ENCODE measurements around the gene SYNDIG1L.
A peak's percentile ranks its signal among the peaks of the same experiment; 100 is the strongest.

Gene SYNDIG1L

DNA sequence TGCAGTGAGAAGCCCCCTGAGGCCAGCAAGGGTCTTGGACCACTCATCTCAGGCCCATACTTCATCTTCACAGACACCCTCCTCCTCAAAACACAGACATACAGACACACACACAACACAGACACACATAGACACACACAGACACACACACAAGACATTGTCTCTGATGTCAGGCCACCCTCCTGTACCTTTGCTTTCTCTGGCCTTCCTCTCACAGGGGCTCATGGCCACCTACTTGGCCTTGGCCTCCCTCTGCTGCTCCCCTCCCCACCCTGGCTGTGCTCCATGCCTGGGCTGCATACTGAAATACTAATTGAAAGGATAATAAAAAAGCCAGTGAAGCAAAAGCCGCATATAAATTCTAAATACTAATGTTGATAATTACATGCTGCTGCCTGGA is 1.6 kb upstream of the SYNDIG1L start:
- DNase-seq, result no peak

DNA sequence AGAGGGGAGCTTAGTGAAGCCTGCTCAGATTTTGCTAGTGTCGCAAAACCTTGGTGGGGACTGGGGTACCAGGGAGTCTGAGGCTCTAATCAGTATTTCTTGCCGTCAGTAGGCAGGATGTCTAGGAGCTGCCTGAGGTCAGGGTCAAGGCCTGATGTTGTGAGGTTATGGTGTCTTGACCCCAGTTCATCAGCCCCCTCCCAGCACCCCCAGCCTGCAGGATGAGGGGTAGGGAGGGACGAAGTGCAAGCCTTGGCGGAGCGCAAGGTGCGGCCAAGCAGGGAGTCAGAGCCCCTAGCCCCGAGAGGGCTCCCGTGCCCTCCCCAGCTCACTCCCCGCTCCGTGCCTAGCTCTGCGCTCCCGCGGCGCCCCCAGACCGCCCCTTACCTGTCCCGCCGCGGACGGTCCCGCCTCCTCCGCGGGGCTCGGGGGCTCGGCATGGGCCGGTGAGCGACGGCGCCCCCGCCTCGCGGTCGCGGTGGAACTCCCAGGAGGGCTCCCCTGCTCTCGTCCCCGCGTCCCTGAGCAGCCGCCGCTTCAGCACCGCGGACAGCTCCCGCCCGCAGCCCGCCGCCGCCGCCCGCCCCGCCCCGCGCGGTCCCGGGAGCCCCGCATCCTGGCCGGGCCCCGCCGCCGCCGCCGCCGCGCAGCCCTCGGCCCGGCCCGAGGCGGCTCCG is 347 bp downstream of the SYNDIG1L start:
- DNase-seq, result peak in 1 of 2 donors; percentile 41

DNA sequence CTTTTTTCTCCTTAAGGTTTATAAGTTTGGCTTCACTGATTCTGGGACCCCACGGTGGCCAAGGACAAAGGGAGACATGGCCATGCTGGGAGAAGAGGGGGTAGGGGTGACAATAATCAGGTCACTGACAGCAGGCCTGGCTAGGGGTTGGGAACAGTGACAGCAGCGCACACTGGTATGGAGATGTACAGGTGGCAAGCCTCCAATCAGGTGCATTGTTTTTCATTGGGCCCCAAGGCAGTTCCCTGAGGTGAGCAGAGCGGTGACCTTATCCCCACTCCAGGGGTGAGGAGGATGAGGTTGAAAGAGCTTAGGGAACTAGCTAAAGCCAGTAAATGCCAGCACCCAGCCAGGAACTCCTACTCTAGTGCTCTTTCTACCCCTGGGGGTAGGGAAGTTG is 1.4 kb downstream of the SYNDIG1L start:
- DNase-seq, result no peak

DNA sequence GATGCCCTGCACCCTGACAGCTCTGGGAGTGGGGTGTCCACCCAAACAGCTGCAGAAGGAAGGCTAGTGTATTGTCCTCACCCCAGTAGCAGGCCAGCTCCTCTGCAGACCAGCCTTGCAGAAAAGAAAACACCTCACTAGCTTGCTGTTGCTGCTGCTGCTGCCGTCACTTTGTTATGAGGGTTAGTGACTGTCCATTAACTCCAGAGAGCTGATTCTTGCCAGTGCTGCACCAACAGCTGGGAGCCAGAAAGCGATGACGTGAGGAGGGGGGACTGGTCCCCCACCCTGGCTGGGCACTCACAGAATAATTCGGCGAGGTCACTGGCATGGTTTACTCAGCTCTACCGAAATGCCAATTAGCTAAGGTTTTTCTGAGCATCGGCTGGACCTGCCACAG is 2.8 kb downstream of the SYNDIG1L start:
- no peak for DNase-seq

DNA sequence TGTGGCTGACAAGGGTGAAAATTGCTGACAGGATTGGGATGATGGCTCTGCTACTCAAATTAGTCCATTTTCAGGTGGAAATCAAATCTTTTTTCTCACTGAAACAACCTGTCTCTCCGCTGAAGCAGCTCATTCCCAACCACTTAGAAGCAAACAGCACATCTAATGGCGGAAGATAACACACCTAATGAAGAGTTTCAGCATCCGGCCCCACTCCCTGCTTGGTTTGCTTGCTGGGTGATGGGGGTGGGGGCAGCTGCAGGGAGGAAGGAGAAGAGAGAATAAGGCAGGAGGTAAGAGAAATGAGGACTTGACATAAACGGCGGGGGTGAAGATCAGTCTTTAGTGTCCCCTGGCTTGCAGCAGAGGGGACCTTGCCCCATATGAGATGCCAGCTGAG is 4.0 kb downstream of the SYNDIG1L start:
- no peak for DNase-seq

DNA sequence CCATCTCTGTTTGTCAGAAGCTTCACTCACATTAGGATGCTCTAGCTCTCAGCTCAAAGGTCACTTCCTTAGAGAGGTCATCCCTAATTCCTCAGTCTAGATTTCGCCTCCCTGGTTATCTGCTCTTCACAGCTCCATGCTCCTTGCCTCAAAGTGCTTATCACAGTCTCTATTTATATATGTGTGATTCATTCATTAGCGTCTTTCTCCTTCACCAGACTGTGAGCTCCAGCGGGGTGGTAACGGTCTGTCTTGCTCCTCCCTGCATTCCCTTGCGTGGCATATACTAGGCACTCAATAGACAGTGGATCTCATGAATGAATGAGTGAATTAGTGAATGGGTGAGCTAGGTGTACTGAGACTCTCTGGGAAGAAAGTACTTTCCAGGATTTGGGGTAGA is 6.9 kb downstream of the SYNDIG1L start:
- DNase-seq, result no peak

DNA sequence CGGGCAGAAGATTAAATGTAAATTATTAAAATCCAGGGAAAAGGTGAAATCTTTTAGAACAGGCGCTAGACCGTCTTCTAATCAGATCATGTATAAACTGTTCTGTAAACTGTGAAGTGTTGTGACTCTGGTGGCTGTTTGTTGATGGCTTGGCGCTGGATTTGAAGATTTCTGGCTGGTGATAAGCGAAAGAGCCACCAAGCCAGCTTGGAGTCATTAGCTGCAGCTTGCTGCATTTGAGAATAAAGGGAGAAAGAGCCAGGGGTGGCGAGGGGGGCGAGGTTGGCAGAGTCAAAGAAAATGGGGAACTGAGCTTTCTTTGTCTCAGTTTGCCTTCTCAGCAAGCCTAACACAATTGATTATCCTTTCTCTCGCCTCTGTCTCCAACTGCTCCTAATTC is 8.0 kb downstream of the SYNDIG1L start:
- DNase-seq, result no peak

DNA sequence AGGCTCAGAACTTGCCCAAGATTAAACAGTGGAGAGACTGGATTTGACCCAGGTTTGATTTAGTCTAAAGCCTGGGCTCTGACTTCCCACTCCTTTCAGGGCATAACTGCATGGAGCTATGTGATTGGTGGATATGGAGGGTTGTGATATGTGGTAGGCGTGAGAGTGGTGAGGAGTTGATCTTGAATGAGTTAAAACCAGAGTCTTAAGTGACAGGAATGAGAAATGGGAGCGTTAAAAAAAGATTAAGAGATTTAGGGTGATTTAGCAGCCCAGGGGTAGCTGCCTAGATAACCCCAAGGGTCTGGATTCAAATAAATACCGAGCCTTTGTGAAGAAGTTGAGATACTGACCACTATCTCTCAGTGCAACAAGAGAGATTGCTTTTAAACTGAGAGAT is 8.4 kb downstream of the SYNDIG1L start:
- DNase-seq, result no peak

DNA sequence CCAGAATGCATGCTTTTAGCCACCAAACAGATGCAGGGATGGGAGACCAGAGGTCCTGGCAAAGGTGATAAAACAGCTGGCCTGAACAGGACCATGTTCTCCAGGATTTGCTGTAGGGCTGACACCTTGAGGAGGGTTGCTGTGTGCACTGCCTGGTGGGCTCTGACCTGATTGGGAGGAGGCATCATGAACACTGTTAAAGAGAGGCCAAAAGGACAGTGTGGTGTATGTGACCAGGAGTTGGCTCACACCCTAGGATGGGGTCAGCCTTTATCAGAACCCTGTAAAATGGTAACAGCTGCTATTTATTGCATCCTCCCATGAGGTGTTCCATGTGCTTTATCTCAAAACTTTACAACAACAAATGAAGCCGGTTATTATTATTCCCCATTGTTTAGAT is 8.8 kb downstream of the SYNDIG1L start:
- DNase-seq, result no peak

DNA sequence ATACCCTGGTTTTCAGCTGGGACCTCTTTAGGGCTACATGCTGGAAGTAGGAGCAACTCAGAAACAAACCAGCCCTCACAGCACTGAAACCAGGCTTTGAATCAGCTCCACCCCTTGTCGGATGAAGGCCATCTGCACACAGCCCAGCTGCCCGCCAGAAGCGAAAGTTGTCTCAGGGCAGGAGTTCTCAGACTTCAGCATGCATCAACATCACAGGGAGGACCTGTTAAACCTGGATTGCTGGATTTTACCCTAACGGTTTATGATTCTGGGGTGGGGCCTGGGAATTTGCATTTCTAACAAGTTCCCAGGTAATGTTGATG is 10.9 kb downstream of the SYNDIG1L start:
- no peak for DNase-seq

DNA sequence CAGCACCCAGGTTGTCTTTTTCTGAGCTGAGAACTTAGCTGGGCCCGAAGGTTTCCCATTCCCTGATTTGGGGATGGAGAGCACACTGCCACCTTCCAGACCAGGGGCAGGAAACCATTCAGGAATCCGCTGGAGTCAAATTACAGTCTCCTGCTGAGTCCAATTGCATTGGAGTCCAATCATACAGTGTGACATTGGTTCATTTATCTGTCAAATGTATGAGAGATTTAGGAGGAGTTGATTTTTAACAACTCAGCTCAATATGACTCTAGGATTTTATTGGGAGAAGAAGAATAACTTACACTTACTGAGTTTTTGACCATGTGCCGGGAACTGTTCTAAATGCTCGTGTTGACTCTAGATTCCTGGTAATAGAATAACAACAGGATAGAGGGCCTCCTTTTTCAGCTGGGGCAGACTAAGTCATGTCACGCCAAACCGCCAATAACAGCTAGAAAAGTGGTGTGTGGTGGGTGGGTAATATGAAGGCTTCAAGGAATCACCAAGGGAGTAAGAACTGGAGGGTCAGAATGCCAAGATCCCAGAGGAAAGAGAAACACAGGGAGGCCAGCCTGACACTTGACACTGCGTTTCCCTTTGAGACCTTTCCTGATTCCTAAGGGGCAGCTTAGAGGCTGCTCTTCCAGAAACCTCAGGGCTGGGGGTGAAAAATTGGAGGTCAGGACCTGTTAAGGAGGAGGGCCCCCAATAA is 11.5 kb downstream of the SYNDIG1L start:
- DNase-seq, result no peak

DNA sequence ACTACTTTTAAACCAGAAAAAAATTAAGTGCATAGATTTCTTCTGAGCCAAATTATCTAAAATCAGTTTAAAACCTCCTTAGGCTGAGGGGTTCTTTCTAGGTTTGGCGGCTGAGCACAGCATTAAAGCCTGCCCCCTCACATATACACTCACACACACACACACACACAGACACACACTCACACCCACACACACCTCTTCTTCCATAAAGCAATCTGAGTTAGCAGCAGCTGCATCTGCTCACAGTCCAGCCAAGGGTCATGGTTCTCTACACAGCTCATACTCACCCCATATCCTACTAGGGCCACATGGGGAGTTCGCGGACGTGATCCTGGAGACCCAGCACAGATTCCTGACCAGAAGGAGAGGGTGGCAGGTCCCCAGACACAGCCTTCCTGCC is 12.4 kb downstream of the SYNDIG1L start:
- DNase-seq, result no peak

DNA sequence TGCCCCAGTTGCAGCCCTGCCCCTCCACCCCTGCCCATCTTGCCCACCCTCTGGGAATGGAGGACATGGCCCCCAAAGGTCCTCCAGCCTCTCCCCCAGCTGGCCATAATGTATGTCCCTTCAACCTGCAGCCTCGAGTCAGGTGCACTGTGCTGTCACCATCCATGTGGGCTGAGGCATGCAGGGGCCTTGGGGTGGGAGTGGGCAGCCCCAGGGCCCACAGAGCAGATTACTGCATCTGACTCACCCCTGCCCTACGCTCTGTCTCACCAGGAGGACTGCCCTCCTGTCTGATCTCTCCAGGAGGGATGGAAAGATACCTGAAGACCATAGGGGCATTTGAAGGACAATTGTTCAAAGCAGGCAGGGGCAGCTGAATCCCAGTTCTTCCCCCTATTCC is 13.3 kb downstream of the SYNDIG1L start:
- DNase-seq, result no peak

DNA sequence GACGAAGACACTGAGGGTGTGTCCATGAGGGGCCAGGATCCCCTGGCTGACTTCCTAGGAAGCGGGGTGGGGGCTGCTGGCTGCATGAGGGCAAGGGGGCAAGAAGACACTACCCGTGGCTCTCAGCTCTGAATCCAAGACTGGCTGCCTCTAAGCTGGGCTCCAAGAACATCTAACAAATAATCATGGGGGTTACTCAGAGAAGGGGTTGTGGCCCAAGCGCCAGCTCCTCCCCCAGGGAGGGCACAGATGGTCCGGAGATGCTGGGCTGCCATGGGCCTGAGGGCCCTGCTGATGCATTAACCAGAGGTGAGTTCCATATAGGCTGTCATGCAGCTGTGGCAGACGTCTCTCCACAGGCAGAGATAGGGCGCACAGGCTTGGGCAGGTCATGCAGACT is 14.3 kb downstream of the SYNDIG1L start:
- DNase-seq, result no peak

DNA sequence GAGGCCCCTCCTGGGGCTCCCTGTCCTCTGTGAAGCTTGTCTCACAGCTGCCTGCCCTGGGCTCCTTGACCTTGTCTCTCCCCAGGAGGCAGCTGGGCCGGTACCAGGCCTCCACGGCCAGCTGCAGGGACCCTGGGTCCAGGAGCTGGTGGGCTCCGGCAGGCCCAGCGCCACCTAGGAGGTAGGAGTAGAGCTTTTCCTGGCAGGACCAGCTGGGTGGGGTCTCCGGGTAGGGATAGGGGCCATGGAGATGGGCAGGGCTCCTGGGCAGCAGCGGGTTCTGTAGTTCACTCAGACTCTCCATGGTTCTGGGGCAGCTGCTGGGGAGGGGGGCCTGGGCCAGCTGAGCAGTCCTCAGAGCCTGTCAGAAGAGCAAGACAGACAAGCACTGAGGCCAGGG is 16.6 kb downstream of the SYNDIG1L start:
- DNase-seq, result no peak

DNA sequence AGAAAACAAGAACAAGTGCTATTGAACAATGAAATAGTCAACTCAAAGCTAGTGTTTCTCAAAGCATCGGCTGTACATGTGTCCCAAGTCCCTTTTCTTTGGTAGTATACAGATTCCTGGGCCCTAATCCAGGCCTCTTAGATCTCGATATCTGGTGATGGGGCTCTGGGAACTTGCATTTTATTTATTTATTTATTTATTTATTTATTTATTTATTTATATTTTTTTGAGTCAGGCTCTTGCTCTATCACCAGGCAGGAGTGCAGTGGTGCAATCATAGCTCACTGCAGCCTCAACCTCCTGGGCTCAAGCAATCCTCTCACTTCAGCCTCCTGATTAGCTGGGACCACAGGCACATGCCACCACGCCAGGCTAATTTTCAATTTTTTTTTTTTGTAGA is 17.1 kb downstream of the SYNDIG1L start:
- DNase-seq, result no peak

DNA sequence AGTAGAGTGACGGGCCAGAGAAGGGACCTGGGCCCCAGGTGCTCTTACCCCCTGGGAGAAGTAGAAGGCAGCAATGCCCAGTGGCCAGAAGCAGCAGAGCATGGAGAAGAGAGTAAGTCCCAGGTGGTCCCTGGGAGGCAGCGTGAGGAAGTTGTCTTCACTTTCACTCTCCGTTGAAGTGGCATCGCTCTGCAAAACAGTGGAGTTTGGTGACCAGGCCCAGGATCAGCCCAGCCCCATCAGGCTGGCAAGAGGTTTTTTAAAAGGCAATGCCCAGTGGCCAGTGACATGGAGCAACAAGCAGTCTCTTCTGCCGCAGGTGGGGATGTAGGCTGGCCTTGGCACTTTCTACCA is 18.2 kb downstream of the SYNDIG1L start:
- no peak for DNase-seq

DNA sequence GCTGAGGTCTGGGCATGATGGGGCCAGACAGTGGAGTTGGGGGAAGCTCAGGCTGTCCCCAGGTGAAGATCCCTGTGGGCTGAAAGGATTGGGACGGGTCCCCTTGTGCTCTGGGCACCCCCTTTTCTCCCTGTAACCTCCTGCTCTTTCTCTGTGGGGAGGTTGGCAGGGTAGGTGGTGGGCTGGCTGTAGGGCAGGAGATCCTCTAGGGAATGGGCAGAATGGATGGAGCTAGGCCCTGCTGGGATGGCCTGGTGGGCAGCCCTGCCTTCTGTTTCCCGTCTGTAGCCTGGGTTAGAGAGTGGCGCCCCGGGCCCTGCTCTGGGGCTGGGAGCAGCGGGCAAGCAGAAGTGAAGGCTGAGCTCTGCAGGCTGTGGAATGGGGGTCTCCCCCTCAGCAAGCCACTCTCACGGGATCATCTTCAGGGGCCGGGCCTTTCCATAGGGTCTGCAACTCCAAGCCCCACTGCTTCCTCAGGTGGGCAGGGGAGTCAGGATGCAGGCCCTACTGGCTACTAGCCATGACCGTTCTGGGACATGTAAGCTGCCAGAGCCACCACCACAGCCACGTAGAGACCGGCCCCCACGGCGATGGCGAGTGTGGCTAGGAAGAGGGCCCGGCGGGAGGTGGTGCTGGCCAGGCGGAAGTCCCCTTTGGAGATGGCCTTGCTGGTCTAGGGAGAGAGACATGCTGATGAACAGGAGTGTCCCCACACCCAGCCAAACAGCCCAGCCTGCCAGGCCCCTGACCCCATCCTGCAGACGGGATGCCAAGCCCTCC is 18.8 kb downstream of the SYNDIG1L start:
- no peak for DNase-seq

DNA sequence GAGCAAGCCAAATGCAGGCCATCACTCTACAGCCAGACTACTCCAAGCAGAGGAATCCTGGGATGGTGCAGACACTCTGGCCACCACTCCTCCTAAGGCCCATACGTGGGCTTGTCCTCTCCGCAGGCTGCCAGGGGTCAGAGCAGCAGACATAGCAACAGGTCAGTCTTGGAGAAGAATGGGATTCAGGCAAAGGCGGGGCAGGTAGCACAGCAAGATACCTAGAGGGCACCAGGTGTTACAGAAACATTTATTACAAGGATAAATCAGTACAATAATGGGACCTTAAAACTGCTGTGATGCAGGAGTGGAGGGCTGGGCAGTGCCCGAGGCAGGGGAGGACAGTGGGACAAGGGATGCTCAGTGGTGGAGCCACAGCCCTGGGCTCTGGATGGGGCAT is 20.3 kb downstream of the SYNDIG1L start:
- DNase-seq, result no peak

DNA sequence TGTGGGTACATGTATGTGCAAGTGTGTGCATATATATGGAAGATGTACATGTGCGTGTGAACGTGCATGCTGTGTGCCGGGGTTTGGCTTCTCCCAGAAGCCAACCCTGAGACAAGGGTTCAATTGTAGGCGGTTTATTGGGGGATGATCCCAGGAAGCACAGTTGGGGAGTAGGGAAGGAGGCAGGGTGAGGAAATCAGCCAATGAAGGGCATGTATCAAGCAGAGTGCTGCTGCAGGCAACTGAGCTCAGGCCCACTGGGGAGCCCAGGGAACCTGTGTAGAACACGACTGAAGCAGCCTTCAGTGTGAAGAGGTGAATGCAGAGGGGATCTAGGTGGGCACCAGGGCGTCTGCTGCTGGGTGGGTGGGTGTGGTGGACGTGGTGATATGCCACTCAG is 21.6 kb downstream of the SYNDIG1L start:
- no peak for DNase-seq

DNA sequence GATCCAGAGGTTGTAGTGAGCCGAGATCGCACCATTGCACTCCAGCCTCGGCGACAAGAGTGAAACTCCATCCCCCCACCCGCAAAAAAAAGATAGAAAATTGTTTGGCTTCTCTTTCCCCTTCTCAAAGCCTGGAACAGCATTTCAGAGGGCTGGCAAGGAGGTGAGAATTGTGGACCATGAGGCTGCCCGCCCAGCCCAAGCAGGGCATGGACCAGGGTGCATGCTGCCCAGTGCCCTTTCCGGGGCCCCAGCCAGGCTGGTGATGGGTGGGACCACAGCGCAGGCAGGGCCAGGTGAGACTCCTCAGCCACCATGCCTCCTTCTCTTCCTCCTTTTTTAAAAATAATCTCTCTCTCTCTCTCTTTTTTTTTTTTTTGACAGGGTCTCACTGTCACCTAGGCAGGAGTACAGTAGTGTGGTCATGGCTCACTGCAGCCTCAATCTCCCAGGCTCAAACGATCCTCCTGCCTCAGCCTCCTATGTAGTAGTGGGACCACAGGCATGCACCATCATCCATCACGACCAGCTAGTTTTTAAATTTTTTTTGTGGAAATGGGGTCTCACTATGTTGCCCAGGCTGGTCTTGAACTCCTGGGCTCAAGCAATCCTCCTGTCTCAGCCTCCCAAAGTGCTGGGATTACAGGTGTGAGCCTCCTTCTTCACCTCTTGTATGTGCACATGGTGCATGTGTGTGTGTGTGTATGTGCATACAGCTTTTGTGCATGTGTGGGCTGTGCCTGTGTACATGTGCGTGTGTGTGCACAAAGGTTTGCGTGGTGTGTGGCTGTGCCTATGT is 22.2 kb downstream of the SYNDIG1L start:
- no peak for DNase-seq

DNA sequence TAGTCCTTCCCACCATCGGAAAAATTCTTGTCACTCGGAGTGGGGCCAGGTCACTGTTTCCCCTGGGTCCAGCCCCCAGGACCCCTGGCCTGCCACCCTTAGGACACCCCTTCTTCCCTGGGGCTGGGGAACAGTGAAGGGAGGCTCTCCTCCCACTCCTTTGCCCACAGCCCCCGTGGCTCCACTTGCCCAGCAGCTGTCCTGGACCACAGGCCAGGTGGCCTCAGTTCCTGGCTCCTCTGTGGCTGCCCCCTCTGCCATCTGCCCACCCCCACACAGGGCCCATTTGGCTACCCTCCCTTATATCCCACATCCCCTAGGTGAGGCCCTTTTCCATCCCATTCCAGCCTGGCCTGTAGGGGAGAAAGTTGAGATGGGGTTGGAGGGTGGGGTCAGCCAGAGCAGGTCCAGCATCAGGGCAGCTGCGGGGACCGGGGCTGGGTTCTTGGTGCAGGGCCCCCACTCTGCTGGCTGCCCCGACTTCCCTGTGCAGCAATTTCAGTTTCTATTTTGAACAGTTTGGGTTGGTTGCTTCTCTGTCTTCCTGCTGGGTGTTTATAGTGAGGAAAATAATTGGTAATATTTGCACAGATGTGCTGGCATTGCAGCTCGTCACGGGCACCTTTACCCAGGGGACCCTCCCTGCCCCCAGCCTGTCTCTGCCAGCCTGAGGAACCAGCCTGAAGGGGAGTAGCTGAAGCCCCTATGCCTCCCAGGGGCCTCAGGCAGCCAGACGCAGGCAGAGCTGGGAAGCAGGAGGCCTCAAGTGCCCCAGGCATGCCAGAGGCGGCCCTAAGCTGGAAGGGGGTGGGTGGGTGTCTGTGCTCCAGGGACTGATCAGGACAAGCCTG is 23.4 kb downstream of the SYNDIG1L start:
- DNase-seq, result no peak

All from inflammatory macrophage treated with lipopolysaccharide for 1 hour (primary cell).